Naive thymus-derived CD4-positive, alpha-beta T cell (primary cell): Measurements from ENCODE around the gene FBXO11. TPM values are rescaled to one million over a fixed set of nuclear protein-coding genes. Genes with fewer than 3 reads are reported as not detected.
A peak's percentile ranks its signal among the peaks of the same experiment; 100 is the strongest.
"Not testable (repeated sequence)": the region's sequence is repeated elsewhere in the genome, so short reads cannot be mapped to it uniquely, and the experiment has no call there.

Experiments used
- ATAC-seq: fragments of 150-1000 bp; cut with Tn5 transposase; 2 replicates; pipeline ENCODE4 v1.10.0; 2021; ENCODE audit warnings: mild to moderate bottlenecking, moderate library complexity
- CTCF ChIA-PET: fragments of 350-600 bp; sonication (Branson Sonifier 250); formaldehyde crosslinking; loops from one replicate; lab custom pipeline; 2021; ENCODE audit warnings: antibody characterized with exemption; lab: Charles Lee
- POLR2A ChIA-PET: fragments of 350-600 bp; sonication (Branson Sonifier 250); formaldehyde crosslinking; loops from one replicate; lab custom pipeline; 2021; ENCODE audit warnings: antibody characterized with exemption, inconsistent platforms; lab: Charles Lee
- DNase-seq, 9 donors: peaks; one replicate each; pipeline versions ENCODE4 v3.0.0 to v3.0.0-alpha.2; 2020 to 2022; ENCODE audit warnings: mixed read lengths in 1 of 9
- H3K27ac ChIP-seq: one replicate; pipeline ENCODE4 v1.7.0; 2013; ENCODE audit warnings: mild to moderate bottlenecking, low read depth, low read length, moderate library complexity
- H3K27me3 ChIP-seq, 2 donors: one replicate each; pipeline ENCODE4 v1.7.0; 2013; ENCODE audit warnings: low read length in 2 of 2, mild to moderate bottlenecking in 2 of 2, moderate library complexity in 2 of 2; ENCODE audit not compliant: control insufficient read depth in 2 of 2, insufficient read depth in 2 of 2
- H3K36me3 ChIP-seq, 3 experiments: 1 replicate in 2 of 3; 2 replicates in 1 of 3; pipeline ENCODE4 v1.7.0; 2013; ENCODE audit warnings: low read length in 3 of 3, mild to moderate bottlenecking in 3 of 3, moderate library complexity in 1 of 3; ENCODE audit not compliant: insufficient read depth in 3 of 3, control insufficient read depth in 2 of 3
- H3K4me1 ChIP-seq, 2 donors: one replicate each; pipeline ENCODE4 v1.7.0; 2013; ENCODE audit warnings: low read length in 2 of 2, mild to moderate bottlenecking in 2 of 2, moderate library complexity in 1 of 2; ENCODE audit not compliant: control insufficient read depth in 2 of 2, insufficient read depth in 2 of 2
- H3K4me3 ChIP-seq: 2 replicates; pipeline ENCODE4 v1.7.0; 2013; ENCODE audit warnings: mild to moderate bottlenecking, low read length
- H3K9me3 ChIP-seq, 3 experiments: 1 replicate in 2 of 3; 2 replicates in 1 of 3; pipeline ENCODE4 v1.7.0; 2013; ENCODE audit warnings: low read length in 3 of 3; ENCODE audit not compliant: control insufficient read depth in 2 of 3
- H3K27ac Mint-ChIP-seq, 9 donors: one replicate each; pipeline ENCODE4 v1.8.0; 2020 to 2022; ENCODE audit warnings: mixed read lengths in 9 of 9, mild to moderate bottlenecking in 8 of 9, moderate library complexity in 5 of 9, inconsistent platforms in 2 of 9
- H3K27me3 Mint-ChIP-seq, 5 donors: one replicate each; pipeline ENCODE4 v1.8.0; 2021 to 2022; ENCODE audit warnings: mixed read lengths in 5 of 5, mild to moderate bottlenecking in 1 of 5
- H3K36me3 Mint-ChIP-seq, 5 donors: one replicate each; pipeline ENCODE4 v1.8.0; 2020 to 2022; ENCODE audit warnings: mixed read lengths in 5 of 5, mild to moderate bottlenecking in 3 of 5, inconsistent platforms in 1 of 5
- H3K4me1 Mint-ChIP-seq, 7 donors: one replicate each; pipeline ENCODE4 v1.8.0; 2020 to 2022; ENCODE audit warnings: mixed read lengths in 7 of 7, mild to moderate bottlenecking in 3 of 7, inconsistent platforms in 1 of 7
- H3K4me3 Mint-ChIP-seq, 10 donors: one replicate each; pipeline ENCODE4 v1.8.0; 2020 to 2022; ENCODE audit warnings: mild to moderate bottlenecking in 10 of 10, mixed read lengths in 10 of 10, moderate library complexity in 6 of 10, inconsistent platforms in 2 of 10
- H3K9me3 Mint-ChIP-seq, 11 donors: one replicate each; pipeline ENCODE4 v1.8.0; 2020 to 2022; ENCODE audit warnings: mixed read lengths in 11 of 11, mild to moderate bottlenecking in 4 of 11, inconsistent platforms in 1 of 11, moderate library complexity in 1 of 11
- intact Hi-C, 2 donors: fragments of 100-400 bp; cut with micrococcal nuclease; formaldehyde crosslinking; loops; one replicate each; pipeline ENCODE4 v1.15.1; 2023
- polyA plus RNA-seq, 2 donors: library from polyadenylated mRNA; unstranded; fragments of 300-500 nt; fragmentation: Illumina TruSeq; gene quantifications; one replicate each; pipeline ENCODE4 v1.2.3, GENCODE V29; 2021
- total RNA-seq, 6 experiments: library from RNA in 5 of 6; stranded (reverse) in 5 of 6; gene quantifications; 1 replicate in 5 of 6; 2 replicates in 1 of 6; pipeline ENCODE4 v1.2.3 and lab custom pipeline; 2021 to 2026

FBXO11 gene
- total and polyA plus RNA-seq, 7 experiments from 2014 or later: 7.7 to 92.1 (median 85.4) TPM

GRCh38 chr2:47900857-47901256, 5.4 kb downstream of the FBXO11 start:
- Histone ChIP-seq H3K27me3 (no peaks in the 10 kb centered on the region), H3K4me3 (no peak overlapping the region), H3K9me3 (no peaks in the 10 kb centered on the region), H3K4me1 (peaks cover 10 to 37% of the 10 kb centered on the region in 2 donors), H3K36me3 (peaks cover 0 to 12% (median 0%) of the 10 kb centered on the region in 3 experiments), H3K27ac (no peak overlapping the region)
- peaks cover 0 to 7% (median 0%) of the 10 kb centered on the region in 5 donors for H3K36me3 Mint-ChIP-seq
- peaks cover 53 to 75% (median 69%) of the 10 kb centered on the region in 7 donors for H3K4me1 Mint-ChIP-seq
- POLR2A ChIA-PET: no interaction called here
- CTCF ChIA-PET: no interaction called here
- H3K27ac Mint-ChIP-seq: no peak overlapping the region
- ATAC-seq: no peak
- intact Hi-C loops: loop anchor here (10.0 kb wide), 2 partner anchors 496 to 986 kb away; partner anchors contain the start of genes MCFD2 (in 2 of the 2) and MSH2 (in 1 of the 2)
- DNase-seq: no peak
- no peaks in the 10 kb centered on the region for H3K9me3 Mint-ChIP-seq
- H3K27me3 Mint-ChIP-seq: no peaks in the 10 kb centered on the region
- H3K4me3 Mint-ChIP-seq: no peak overlapping the region

GRCh38 chr2:47899915-47900816, 6.1 kb downstream of the FBXO11 start:
- Histone ChIP-seq H3K27ac (no peak overlapping the region), H3K4me1 (peaks cover 10 to 37% of the 10 kb centered on the region in 2 donors), H3K27me3 (no peaks in the 10 kb centered on the region), H3K9me3 (no peaks in the 10 kb centered on the region), H3K4me3 (no peak overlapping the region), H3K36me3 (peaks cover 0 to 8% (median 0%) of the 10 kb centered on the region in 3 experiments)
- CTCF ChIA-PET: interaction anchor here (0.6 to 1.0 kb wide), 3 partner anchors 42 to 207 kb away, joined by 3 to 4 read pairs (median 3); no protein-coding TSS in a partner anchor
- H3K9me3 Mint-ChIP-seq: no peaks in the 10 kb centered on the region
- POLR2A ChIA-PET: interaction anchor here (1.2 kb wide), 1 partner anchor 33 kb away, joined by 3 read pairs; no protein-coding TSS in a partner anchor
- no peak for ATAC-seq
- H3K36me3 Mint-ChIP-seq: peaks cover 0 to 7% (median 0%) of the 10 kb centered on the region in 5 donors
- no peaks in the 10 kb centered on the region for H3K27me3 Mint-ChIP-seq
- intact Hi-C loops: loop anchor here (10.0 kb wide), 2 partner anchors 495 to 985 kb away; partner anchors contain the start of genes MCFD2 (in 2 of the 2) and MSH2 (in 1 of the 2)
- DNase-seq: no peak
- H3K27ac Mint-ChIP-seq: peak overlapping the region in 7 of 9 donors; percentile 0 to 85 (median 48)
- H3K4me1 Mint-ChIP-seq: peaks cover 57 to 80% (median 74%) of the 10 kb centered on the region in 7 donors
- peak overlapping the region in 8 of 10 donors; percentile 10 to 62 (median 42) for H3K4me3 Mint-ChIP-seq

- H3K4me3 ChIP-seq: peak overlapping the region; percentile 9
- no peaks in the 10 kb centered on the region for H3K36me3 ChIP-seq
- H3K4me3 Mint-ChIP-seq: peak overlapping the region in 8 of 10 donors; percentile 24 to 67 (median 48)
- no peaks in the 10 kb centered on the region for H3K27me3 ChIP-seq
- CTCF ChIA-PET: no interaction called here
- POLR2A ChIA-PET: interaction anchor here (0.6 kb wide), 1 partner anchor 200 kb away, joined by 3 read pairs; no protein-coding TSS in a partner anchor
- intact Hi-C loops: no loop called here
- H3K4me1 ChIP-seq: peaks cover 8 to 40% of the 10 kb centered on the region in 2 donors
- peaks cover 58 to 84% (median 80%) of the 10 kb centered on the region in 7 donors for H3K4me1 Mint-ChIP-seq
- peaks cover 0 to 2% (median 0%) of the 10 kb centered on the region in 5 donors for H3K36me3 Mint-ChIP-seq
- no peaks in the 10 kb centered on the region for H3K9me3 Mint-ChIP-seq
- H3K27me3 Mint-ChIP-seq: no peaks in the 10 kb centered on the region
- ATAC-seq (no peak), DNase-seq (no peak)
- peak overlapping the region in 6 of 9 donors; percentile 1 to 64 (median 52) for H3K27ac Mint-ChIP-seq
- no peaks in the 10 kb centered on the region for H3K9me3 ChIP-seq
- H3K27ac ChIP-seq: no peak overlapping the region
These were observed 8.2 kb downstream of the FBXO11 start for GRCh38 chr2:47897883-47898731.

- DNase-seq: not testable (repeated sequence)
- CTCF ChIA-PET: interaction anchor here (0.6 kb wide), 1 partner anchor 11 kb away, joined by 3 read pairs; no protein-coding TSS in a partner anchor
These were observed 9.0 kb downstream of the FBXO11 start for GRCh38 chr2:47897191-47897882.

GRCh38 chr2:47896450-47896968, 9.8 kb downstream of the FBXO11 start:
- H3K27ac ChIP-seq: no peak overlapping the region
- CTCF ChIA-PET: interaction anchor here (0.6 to 0.7 kb wide), 2 partner anchors 11 kb away, joined by 3 read pairs; no protein-coding TSS in a partner anchor
- Mint-ChIP-seq H3K27ac (peak overlapping the region in 6 of 9 donors; percentile 1 to 86 (median 73)), H3K27me3 (no peaks in the 10 kb centered on the region), H3K4me3 (peak overlapping the region in 8 of 10 donors; percentile 1 to 71 (median 64)), H3K36me3 (peaks cover 0 to 8% (median 0%) of the 10 kb centered on the region in 5 donors), H3K9me3 (no peaks in the 10 kb centered on the region), H3K4me1 (peaks cover 59 to 83% (median 78%) of the 10 kb centered on the region in 7 donors)
- ATAC-seq (no peak), DNase-seq (no peak)
- H3K4me1 ChIP-seq: peaks cover 8 to 33% of the 10 kb centered on the region in 2 donors
- H3K36me3 ChIP-seq: no peaks in the 10 kb centered on the region
- POLR2A ChIA-PET: interaction anchor here (0.6 kb wide), 1 partner anchor 24 kb away, joined by 4 read pairs; no protein-coding TSS in a partner anchor
- H3K9me3 ChIP-seq: no peaks in the 10 kb centered on the region
- no peaks in the 10 kb centered on the region for H3K27me3 ChIP-seq
- H3K4me3 ChIP-seq: no peak overlapping the region
- intact Hi-C loops: no loop called here

More at GRCh38 chr2:47897191-47897882, 9.0 kb downstream of the FBXO11 start:
- H3K4me3 Mint-ChIP-seq: peak overlapping the region in 8 of 10 donors; percentile 12 to 71 (median 58)
- H3K27me3 ChIP-seq, H3K27me3 Mint-ChIP-seq, H3K4me3 ChIP-seq, H3K27ac ChIP-seq, ATAC-seq, H3K9me3 ChIP-seq, H3K9me3 Mint-ChIP-seq, POLR2A ChIA-PET, H3K36me3 ChIP-seq, H3K36me3 Mint-ChIP-seq, intact Hi-C loops: not testable (repeated sequence)
- H3K4me1 ChIP-seq: peaks cover 8 to 39% of the 10 kb centered on the region in 2 donors
- peaks cover 57 to 83% (median 78%) of the 10 kb centered on the region in 7 donors for H3K4me1 Mint-ChIP-seq
- H3K27ac Mint-ChIP-seq: peak overlapping the region in 6 of 9 donors; percentile 1 to 85 (median 64)
